SK-N-SH (cell line): ENCODE results near the gene UBLCP1.
A peak's percentile ranks its signal among the peaks of the same experiment; 100 is the strongest.

Source experiments
- CTCF ChIP-seq: fragments of 200-600 bp; sonication (generic); IDR thresholded peaks from 2 replicates; pipeline ENCODE4 v1.6.1; 2017; ENCODE audit warnings: antibody characterized with exemption, mild to moderate bottlenecking, moderate library complexity
- ELF1 ChIP-seq: IDR thresholded peaks from 2 replicates; pipeline ENCODE4 v1.4.0; 2012
- FOXM1 ChIP-seq: IDR thresholded peaks from 2 replicates; pipeline ENCODE4 v1.4.0; 2012; ENCODE audit warnings: low read depth, mild to moderate bottlenecking
- MXI1 ChIP-seq: IDR thresholded peaks from 2 replicates; pipeline ENCODE4 v1.6.1; 2012; ENCODE audit warnings: mild to moderate bottlenecking, low read depth, low read length, improper control_type of control experiment
- RAD21 ChIP-seq: IDR thresholded peaks from 2 replicates; pipeline ENCODE4 v1.6.1; 2012; ENCODE audit warnings: mild to moderate bottlenecking, low read length
- REST ChIP-seq: IDR thresholded peaks from 2 replicates; pipeline ENCODE4 v1.6.1; 2012; ENCODE audit warnings: mild to moderate bottlenecking, low read depth, low read length, moderate library complexity
- RFX5 ChIP-seq: IDR thresholded peaks from 2 replicates; pipeline ENCODE4 v1.6.1; 2012; ENCODE audit warnings: mild to moderate bottlenecking, improper control_type of control experiment, low read length
- SIN3A ChIP-seq: IDR thresholded peaks from 2 replicates; pipeline ENCODE4 v1.6.1; 2012; ENCODE audit warnings: low read depth, mild to moderate bottlenecking, low read length, moderate library complexity, borderline replicate concordance
- TCF12 ChIP-seq: IDR thresholded peaks from 2 replicates; pipeline ENCODE4 v1.4.0; 2012

- TF ChIP-seq RFX5 = peak; percentile 96
- no peak for TF ChIP-seq TCF12
- TF ChIP-seq FOXM1 = no peak
- TF ChIP-seq CTCF = no peak
- no peak for TF ChIP-seq SIN3A
- no peak for TF ChIP-seq REST
- TF ChIP-seq ELF1 = no peak
- TF ChIP-seq MXI1 = no peak
- TF ChIP-seq RAD21 = no peak
Measured at GRCh38 chr5:159244163-159244562, 18.9 kb upstream of the UBLCP1 start.
